ENCODE data around the gene ARRB2. TPM values are rescaled to one million over a fixed set of nuclear protein-coding genes. Genes with fewer than 3 reads are reported as not detected.
A peak's percentile ranks its signal among the peaks of the same experiment; 100 is the strongest.

ARRB2 gene
- total RNA-seq, 6 experiments from 2014 or later = 18.2 to 38.6 (median 23.9) TPM

DNA sequence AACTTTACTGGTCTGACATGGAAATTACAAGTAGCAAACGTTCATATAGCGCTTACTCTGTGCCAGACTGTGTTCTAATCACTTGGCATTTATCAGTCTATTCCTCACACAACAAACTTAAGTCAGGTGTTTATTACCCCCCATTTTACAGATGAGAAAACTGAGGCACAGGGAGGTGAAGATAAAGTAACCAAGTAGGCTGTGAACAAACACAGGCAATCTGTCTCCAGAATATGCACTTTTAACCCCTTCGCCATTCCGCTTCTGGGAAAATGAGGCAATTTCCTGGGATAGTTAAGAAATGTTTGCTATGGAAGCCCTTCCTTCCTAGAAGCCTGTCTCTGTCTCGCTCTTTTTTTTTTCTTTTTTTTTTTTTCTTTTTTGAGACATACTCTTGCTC, 41.5 kb downstream of the ARRB2 start:
- no peaks in the 10 kb centered on the region for H3K36me3 ChIP-seq
- peaks cover 0 to 6% (median 0%) of the 10 kb centered on the region in 4 donors for H3K4me1 ChIP-seq
- no peaks in the 10 kb centered on the region for H3K9me3 ChIP-seq
- DNase-seq = no peak
- intact Hi-C loops (cut with DNase I) = no loop called here
- no peak overlapping the region for H3K27ac ChIP-seq
- WGBS (ENCODE audit: insufficient coverage, low coverage, low lambda C conversion rate, missing lambda C conversion rate) = 28% methylated on average over 5 of the region's 5 CpGs
- no peaks in the 10 kb centered on the region for H3K27me3 ChIP-seq
- peak in 2 of 4 donors; percentile 53 to 61 for ATAC-seq
- H3K4me3 ChIP-seq = no peak overlapping the region
- TF ChIP-seq, protein P1, sequence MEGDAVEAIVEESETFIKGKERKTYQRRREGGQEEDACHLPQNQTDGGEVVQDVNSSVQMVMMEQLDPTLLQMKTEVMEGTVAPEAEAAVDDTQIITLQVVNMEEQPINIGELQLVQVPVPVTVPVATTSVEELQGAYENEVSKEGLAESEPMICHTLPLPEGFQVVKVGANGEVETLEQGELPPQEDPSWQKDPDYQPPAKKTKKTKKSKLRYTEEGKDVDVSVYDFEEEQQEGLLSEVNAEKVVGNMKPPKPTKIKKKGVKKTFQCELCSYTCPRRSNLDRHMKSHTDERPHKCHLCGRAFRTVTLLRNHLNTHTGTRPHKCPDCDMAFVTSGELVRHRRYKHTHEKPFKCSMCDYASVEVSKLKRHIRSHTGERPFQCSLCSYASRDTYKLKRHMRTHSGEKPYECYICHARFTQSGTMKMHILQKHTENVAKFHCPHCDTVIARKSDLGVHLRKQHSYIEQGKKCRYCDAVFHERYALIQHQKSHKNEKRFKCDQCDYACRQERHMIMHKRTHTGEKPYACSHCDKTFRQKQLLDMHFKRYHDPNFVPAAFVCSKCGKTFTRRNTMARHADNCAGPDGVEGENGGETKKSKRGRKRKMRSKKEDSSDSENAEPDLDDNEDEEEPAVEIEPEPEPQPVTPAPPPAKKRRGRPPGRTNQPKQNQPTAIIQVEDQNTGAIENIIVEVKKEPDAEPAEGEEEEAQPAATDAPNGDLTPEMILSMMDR (IDR thresholded peaks at IDR 0.05) = no peak
- no peak for TF ChIP-seq POLR2A (IDR thresholded peaks at IDR 0.05)

DNA sequence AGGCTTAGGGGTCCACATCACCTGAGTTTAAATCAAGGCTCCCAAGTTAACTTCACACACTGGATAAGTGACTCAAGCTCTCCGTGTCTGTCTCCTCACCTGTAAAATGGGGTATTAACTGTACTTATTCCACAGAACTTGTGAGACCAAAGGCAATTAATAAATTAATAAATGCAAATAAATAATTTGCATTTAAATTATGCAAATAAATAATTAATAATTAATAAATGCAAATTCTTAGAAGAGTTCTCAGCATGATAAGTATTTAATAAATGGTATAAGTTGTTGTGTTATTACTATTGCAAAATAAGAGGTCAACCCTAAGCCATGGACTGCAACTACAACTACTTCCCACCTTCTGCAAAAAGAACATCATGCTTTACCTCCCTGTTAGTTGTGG, 43.0 kb downstream of the ARRB2 start:
- intact Hi-C loops (cut with DNase I) = no loop called here
- Histone ChIP-seq H3K27ac (no peak overlapping the region), H3K27me3 (no peaks in the 10 kb centered on the region), H3K4me1 (peaks cover 0 to 6% (median 0%) of the 10 kb centered on the region in 4 donors), H3K4me3 (no peak overlapping the region), H3K9me3 (no peaks in the 10 kb centered on the region), H3K36me3 (no peaks in the 10 kb centered on the region)
- no peak for ATAC-seq
- no peak for TF ChIP-seq POLR2A (IDR thresholded peaks at IDR 0.05)
- TF ChIP-seq, protein P1 (IDR thresholded peaks at IDR 0.05) = no peak
- DNase-seq = no peak
- 100% methylated on average over 1 of the region's 1 CpG for WGBS (ENCODE audit: insufficient coverage, low coverage, low lambda C conversion rate, missing lambda C conversion rate)

DNA sequence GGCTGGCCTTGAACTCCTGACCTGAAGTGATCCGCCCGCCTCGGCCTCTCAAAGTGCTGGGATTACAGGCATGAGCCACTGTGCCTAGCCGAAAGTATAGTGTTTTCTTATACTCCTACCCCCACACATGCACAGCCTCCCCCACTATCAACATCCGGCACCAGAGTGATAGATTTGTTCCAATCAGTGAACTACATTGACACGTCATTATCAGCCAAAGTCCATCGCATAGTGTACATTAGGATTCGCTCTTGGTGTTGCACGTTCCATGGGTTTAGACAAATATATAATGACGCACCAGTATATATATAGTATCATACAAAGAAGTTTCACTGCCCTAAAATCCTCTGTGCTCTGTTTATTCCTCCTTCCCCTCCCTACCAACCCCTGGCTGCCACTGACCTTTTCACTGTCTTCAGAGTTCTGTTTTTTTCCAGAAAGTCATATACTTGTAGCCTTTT, 49.4 kb downstream of the ARRB2 start:
- peak in 1 of 3 donors; percentile 69 for DNase-seq
- intact Hi-C loops (cut with DNase I) = no loop called here

DNA sequence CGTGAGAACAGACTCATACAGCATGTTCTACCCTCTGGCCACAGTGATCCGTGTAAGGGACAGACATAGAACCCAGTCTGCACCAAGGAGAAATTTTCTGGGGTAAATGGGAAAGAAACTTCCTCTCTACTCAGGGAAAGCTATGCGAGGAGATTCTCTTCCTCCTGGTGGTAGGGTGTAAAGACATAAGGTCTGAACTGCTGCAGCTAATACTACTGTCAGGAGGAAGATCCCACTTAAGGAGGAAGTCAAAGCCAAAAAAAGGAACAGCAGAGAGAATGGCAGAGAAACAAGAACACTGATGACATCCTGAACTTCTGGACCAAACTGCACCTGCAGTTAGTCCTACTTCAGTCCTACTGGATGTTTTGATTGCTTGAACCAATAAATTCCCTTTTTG, 54.2 kb downstream of the ARRB2 start:
- no peak for DNase-seq
- H3K36me3 ChIP-seq = no peaks in the 10 kb centered on the region
- no peaks in the 10 kb centered on the region for H3K9me3 ChIP-seq
- intact Hi-C loops (cut with DNase I) = no loop called here
- peak overlapping the region in 1 of 3 donors; percentile 40 for H3K27ac ChIP-seq
- TF ChIP-seq, protein P1 (IDR thresholded peaks at IDR 0.05) = no peak
- TF ChIP-seq POLR2A (IDR thresholded peaks at IDR 0.05) = peak; percentile 39
- H3K27me3 ChIP-seq = no peaks in the 10 kb centered on the region
- peak; percentile 8 to 53 (median 30) for ATAC-seq
- H3K4me3 ChIP-seq = no peak overlapping the region
- whole genome bisulfite sequencing (ENCODE audit: insufficient coverage, low coverage, low lambda C conversion rate, missing lambda C conversion rate) = 56% methylated on average over 3 of the region's 3 CpGs
- peaks cover 0 to 3% (median 0%) of the 10 kb centered on the region in 4 donors for H3K4me1 ChIP-seq

More for the DNA sequence above, 49.4 kb downstream of the ARRB2 start:
- H3K36me3 ChIP-seq = no peaks in the 10 kb centered on the region
- peak; percentile 88 to 94 (median 90) for ATAC-seq
- 8% methylated on average over 10 of the region's 10 CpGs for WGBS (ENCODE audit: insufficient coverage, low coverage, low lambda C conversion rate, missing lambda C conversion rate)
- H3K4me3 ChIP-seq = no peak overlapping the region
- H3K4me1 ChIP-seq = peaks cover 0 to 6% (median 2%) of the 10 kb centered on the region in 4 donors
- TF ChIP-seq, protein P1 (IDR thresholded peaks at IDR 0.05) = no peak
- TF ChIP-seq POLR2A (IDR thresholded peaks at IDR 0.05) = peak; percentile 47
- peak overlapping the region; percentile 58 to 73 (median 71) for H3K27ac ChIP-seq
- no peaks in the 10 kb centered on the region for H3K27me3 ChIP-seq
- H3K9me3 ChIP-seq = no peaks in the 10 kb centered on the region
